Adipocyte (in vitro differentiated cells): ENCODE measurements around the gene RALGPS2.

Experiments
- DNase-seq: peaks from one replicate; pipeline ENCODE4 v3.0.0-alpha.2; 2015; ENCODE audit warnings: low read depth
- H3K27me3 ChIP-seq: replicated peaks from 2 replicates; pipeline ENCODE4 v1.7.0; 2013; ENCODE audit warnings: mild to moderate bottlenecking, low read length, moderate library complexity; ENCODE audit not compliant: control insufficient read depth, insufficient read depth
- H3K36me3 ChIP-seq: 2 replicates; pipeline ENCODE4 v1.7.0; 2013; ENCODE audit warnings: low read length, mild to moderate bottlenecking, moderate library complexity; ENCODE audit not compliant: control insufficient read depth, insufficient read depth, severe bottlenecking
- H3K4me1 ChIP-seq: 2 replicates; pipeline ENCODE4 v1.7.0; 2013; ENCODE audit warnings: mild to moderate bottlenecking, low read length, moderate library complexity; ENCODE audit not compliant: control insufficient read depth, insufficient read depth
- H3K4me3 ChIP-seq: 2 replicates; pipeline ENCODE4 v1.7.0; 2013; ENCODE audit warnings: mild to moderate bottlenecking, low read length, moderate library complexity
- H3K9ac ChIP-seq: 2 replicates; pipeline ENCODE4 v1.7.0; 2013; ENCODE audit warnings: mild to moderate bottlenecking, low read length, moderate library complexity
- H3K9me3 ChIP-seq: 2 replicates; pipeline ENCODE4 v1.7.0; 2013; ENCODE audit warnings: mild to moderate bottlenecking, low read length, moderate library complexity; ENCODE audit not compliant: control insufficient read depth

The RALGPS2 gene

GRCh38 chr1:178921499-178921898, 196.5 kb downstream of the RALGPS2 start:
- DNase-seq, result no peak
- peaks cover 14% of the 10 kb centered on the region for H3K4me1 ChIP-seq
- H3K27me3 ChIP-seq, result no peaks in the 10 kb centered on the region
- H3K9ac ChIP-seq, result no peak overlapping the region
- H3K36me3 ChIP-seq, result peaks cover 14% of the 10 kb centered on the region
- H3K4me3 ChIP-seq, result no peak overlapping the region
- H3K9me3 ChIP-seq, result no peaks in the 10 kb centered on the region

GRCh38 chr1:178923512-178923911, 198.5 kb downstream of the RALGPS2 start:
- DNase-seq, result no peak

GRCh38 chr1:178926046-178926445, 201.0 kb downstream of the RALGPS2 start:
- H3K4me3 ChIP-seq, result no peak overlapping the region
- no peak for DNase-seq
- peaks cover 20% of the 10 kb centered on the region for H3K4me1 ChIP-seq
- H3K36me3 ChIP-seq, result peaks cover 4% of the 10 kb centered on the region
- no peaks in the 10 kb centered on the region for H3K9me3 ChIP-seq
- no peaks in the 10 kb centered on the region for H3K27me3 ChIP-seq
- H3K9ac ChIP-seq, result no peak overlapping the region

More at GRCh38 chr1:178923512-178923911, 198.5 kb downstream of the RALGPS2 start:
- Histone ChIP-seq H3K4me1 (peaks cover 10% of the 10 kb centered on the region), H3K9ac (no peak overlapping the region), H3K4me3 (no peak overlapping the region), H3K36me3 (peaks cover 8% of the 10 kb centered on the region), H3K9me3 (no peaks in the 10 kb centered on the region), H3K27me3 (no peaks in the 10 kb centered on the region)

- no peak overlapping the region for H3K4me3 ChIP-seq
- H3K9ac ChIP-seq, result no peak overlapping the region
- H3K4me1 ChIP-seq, result peaks cover 29% of the 10 kb centered on the region
- H3K9me3 ChIP-seq, result no peaks in the 10 kb centered on the region
- no peak for DNase-seq
- peaks cover 4% of the 10 kb centered on the region for H3K36me3 ChIP-seq
- no peaks in the 10 kb centered on the region for H3K27me3 ChIP-seq
Measured at GRCh38 chr1:178927003-178927402, 202.0 kb downstream of the RALGPS2 start.

- no peak for DNase-seq
- H3K27me3 ChIP-seq, result no peaks in the 10 kb centered on the region
- no peaks in the 10 kb centered on the region for H3K9me3 ChIP-seq
- H3K36me3 ChIP-seq, result peaks cover 4% of the 10 kb centered on the region
- no peak overlapping the region for H3K4me3 ChIP-seq
- H3K9ac ChIP-seq, result no peak overlapping the region
- H3K4me1 ChIP-seq, result peaks cover 40% of the 10 kb centered on the region
Measured at GRCh38 chr1:178928041-178928440, 203.0 kb downstream of the RALGPS2 start.

- H3K36me3 ChIP-seq, result peaks cover 4% of the 10 kb centered on the region
- H3K9me3 ChIP-seq, result no peaks in the 10 kb centered on the region
- peak; percentile 41 for DNase-seq
- peaks cover 45% of the 10 kb centered on the region for H3K4me1 ChIP-seq
- no peaks in the 10 kb centered on the region for H3K27me3 ChIP-seq
- no peak overlapping the region for H3K4me3 ChIP-seq
- H3K9ac ChIP-seq, result peak overlapping the region; percentile 2
Measured at GRCh38 chr1:178928976-178929375, 203.9 kb downstream of the RALGPS2 start.

- H3K36me3 ChIP-seq, result no peaks in the 10 kb centered on the region
- DNase-seq, result peak; percentile 97
Measured at GRCh38 chr1:178931858-178932551, 207.0 kb downstream of the RALGPS2 start.

GRCh38 chr1:178932552-178932906, 207.5 kb downstream of the RALGPS2 start:
- H3K9ac ChIP-seq, result peak overlapping the region; percentile 47
- no peaks in the 10 kb centered on the region for H3K9me3 ChIP-seq
- H3K36me3 ChIP-seq, result no peaks in the 10 kb centered on the region
- no peak for DNase-seq
- peaks cover 52% of the 10 kb centered on the region for H3K4me1 ChIP-seq
- no peaks in the 10 kb centered on the region for H3K27me3 ChIP-seq
- H3K4me3 ChIP-seq, result peak overlapping the region; percentile 39

More at GRCh38 chr1:178931858-178932551, 207.0 kb downstream of the RALGPS2 start:
- Histone ChIP-seq H3K4me1 (peaks cover 51% of the 10 kb centered on the region), H3K4me3 (peak overlapping the region; percentile 50), H3K9ac (peak overlapping the region; percentile 70), H3K27me3 (no peaks in the 10 kb centered on the region), H3K9me3 (no peaks in the 10 kb centered on the region)

- Histone ChIP-seq H3K27me3 (no peaks in the 10 kb centered on the region), H3K9me3 (no peaks in the 10 kb centered on the region), H3K4me1 (peaks cover 58% of the 10 kb centered on the region), H3K36me3 (no peaks in the 10 kb centered on the region), H3K4me3 (peak overlapping the region; percentile 39), H3K9ac (peak overlapping the region; percentile 55)
- DNase-seq, result peak; percentile 19
Measured at GRCh38 chr1:178933105-178933561, 208.1 kb downstream of the RALGPS2 start.

- H3K36me3 ChIP-seq, result no peaks in the 10 kb centered on the region
- H3K9me3 ChIP-seq, result no peaks in the 10 kb centered on the region
- H3K9ac ChIP-seq, result peak overlapping the region; percentile 55
- H3K4me1 ChIP-seq, result peaks cover 60% of the 10 kb centered on the region
- H3K27me3 ChIP-seq, result no peaks in the 10 kb centered on the region
- peak overlapping the region; percentile 12 for H3K4me3 ChIP-seq
- DNase-seq, result no peak
Measured at GRCh38 chr1:178933709-178934490, 208.9 kb downstream of the RALGPS2 start.

- Histone ChIP-seq H3K4me3 (no peak overlapping the region), H3K9me3 (no peaks in the 10 kb centered on the region), H3K36me3 (no peaks in the 10 kb centered on the region), H3K27me3 (no peaks in the 10 kb centered on the region), H3K9ac (no peak overlapping the region), H3K4me1 (peaks cover 62% of the 10 kb centered on the region)
- DNase-seq, result no peak
Measured at GRCh38 chr1:178934546-178934945, 209.5 kb downstream of the RALGPS2 start.
